Nephron (organoid): ENCODE measurements around the gene RAB31.

Experiments used
- H3K27ac Mint-ChIP-seq, 3 experiments: 2 replicates each; pipeline ENCODE4 v1.8.0; 2020; ENCODE audit warnings: mixed read lengths in 3 of 3, mild to moderate bottlenecking in 2 of 3, moderate library complexity in 1 of 3
- H3K27me3 Mint-ChIP-seq: 2 replicates; pipeline ENCODE4 v1.8.0; 2021; ENCODE audit warnings: low read depth, mild to moderate bottlenecking, moderate library complexity, mixed read lengths
- H3K36me3 Mint-ChIP-seq: 2 replicates; pipeline ENCODE4 v1.8.0; 2020; ENCODE audit warnings: low read depth, mixed read lengths
- H3K4me1 Mint-ChIP-seq: 2 replicates; pipeline ENCODE4 v1.8.0; 2020; ENCODE audit warnings: mixed read lengths
- H3K4me3 Mint-ChIP-seq, 3 experiments: 2 replicates each; pipeline ENCODE4 v1.8.0; 2020; ENCODE audit warnings: mild to moderate bottlenecking in 3 of 3, mixed read lengths in 3 of 3, moderate library complexity in 2 of 3
- H3K9me3 Mint-ChIP-seq: 2 replicates; pipeline ENCODE4 v1.8.0; 2020; ENCODE audit warnings: mixed read lengths
- TF ChIP-seq, protein P1 (sequence below), 3 experiments: fragments of 200-600 bp; sonication (generic); IDR thresholded peaks; one replicate each; pipeline ENCODE4 v1.5.0; 2021; ENCODE audit warnings: antibody characterized with exemption in 3 of 3; ENCODE audit not compliant: unreplicated experiment in 3 of 3

Gene RAB31

DNA sequence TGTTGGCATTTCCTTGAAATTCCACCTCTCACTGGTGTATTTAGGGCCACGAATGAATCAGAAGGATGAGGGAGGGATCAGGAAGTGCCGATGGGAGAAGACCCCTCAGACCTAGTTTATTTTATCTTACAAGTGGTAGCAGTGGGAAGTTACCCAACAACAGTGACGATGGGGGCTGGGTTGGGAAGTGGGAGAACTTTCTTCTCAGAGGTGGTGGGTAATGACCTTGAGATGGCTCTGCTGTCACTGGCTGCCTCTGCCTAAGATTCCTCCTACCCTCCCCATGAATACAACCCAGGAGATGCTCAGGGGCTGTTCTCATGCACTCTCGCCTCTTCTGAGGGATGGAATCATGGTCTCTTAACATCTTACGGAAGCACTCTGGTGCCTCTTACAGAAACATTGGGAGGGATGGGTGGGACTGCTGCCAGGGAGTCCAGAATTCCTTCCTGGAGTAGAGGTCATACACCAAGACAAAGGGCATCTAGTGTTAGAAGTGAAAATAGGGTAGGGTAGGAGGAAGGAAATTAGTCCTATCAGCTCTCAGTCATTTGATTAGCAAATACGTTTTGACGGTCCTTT lies 119.2 kb downstream of the RAB31 start:
- TF ChIP-seq, protein P1, sequence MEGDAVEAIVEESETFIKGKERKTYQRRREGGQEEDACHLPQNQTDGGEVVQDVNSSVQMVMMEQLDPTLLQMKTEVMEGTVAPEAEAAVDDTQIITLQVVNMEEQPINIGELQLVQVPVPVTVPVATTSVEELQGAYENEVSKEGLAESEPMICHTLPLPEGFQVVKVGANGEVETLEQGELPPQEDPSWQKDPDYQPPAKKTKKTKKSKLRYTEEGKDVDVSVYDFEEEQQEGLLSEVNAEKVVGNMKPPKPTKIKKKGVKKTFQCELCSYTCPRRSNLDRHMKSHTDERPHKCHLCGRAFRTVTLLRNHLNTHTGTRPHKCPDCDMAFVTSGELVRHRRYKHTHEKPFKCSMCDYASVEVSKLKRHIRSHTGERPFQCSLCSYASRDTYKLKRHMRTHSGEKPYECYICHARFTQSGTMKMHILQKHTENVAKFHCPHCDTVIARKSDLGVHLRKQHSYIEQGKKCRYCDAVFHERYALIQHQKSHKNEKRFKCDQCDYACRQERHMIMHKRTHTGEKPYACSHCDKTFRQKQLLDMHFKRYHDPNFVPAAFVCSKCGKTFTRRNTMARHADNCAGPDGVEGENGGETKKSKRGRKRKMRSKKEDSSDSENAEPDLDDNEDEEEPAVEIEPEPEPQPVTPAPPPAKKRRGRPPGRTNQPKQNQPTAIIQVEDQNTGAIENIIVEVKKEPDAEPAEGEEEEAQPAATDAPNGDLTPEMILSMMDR (IDR thresholded peaks at IDR 0.05; ENCODE audit: unreplicated experiment in 3 of 3): no peak
- no peak overlapping the region for H3K4me3 Mint-ChIP-seq
- peaks cover 2% of the 10 kb centered on the region for H3K36me3 Mint-ChIP-seq
- no peaks in the 10 kb centered on the region for H3K9me3 Mint-ChIP-seq
- peaks cover 17% of the 10 kb centered on the region for H3K4me1 Mint-ChIP-seq
- no peak overlapping the region for H3K27ac Mint-ChIP-seq
- no peaks in the 10 kb centered on the region for H3K27me3 Mint-ChIP-seq

DNA sequence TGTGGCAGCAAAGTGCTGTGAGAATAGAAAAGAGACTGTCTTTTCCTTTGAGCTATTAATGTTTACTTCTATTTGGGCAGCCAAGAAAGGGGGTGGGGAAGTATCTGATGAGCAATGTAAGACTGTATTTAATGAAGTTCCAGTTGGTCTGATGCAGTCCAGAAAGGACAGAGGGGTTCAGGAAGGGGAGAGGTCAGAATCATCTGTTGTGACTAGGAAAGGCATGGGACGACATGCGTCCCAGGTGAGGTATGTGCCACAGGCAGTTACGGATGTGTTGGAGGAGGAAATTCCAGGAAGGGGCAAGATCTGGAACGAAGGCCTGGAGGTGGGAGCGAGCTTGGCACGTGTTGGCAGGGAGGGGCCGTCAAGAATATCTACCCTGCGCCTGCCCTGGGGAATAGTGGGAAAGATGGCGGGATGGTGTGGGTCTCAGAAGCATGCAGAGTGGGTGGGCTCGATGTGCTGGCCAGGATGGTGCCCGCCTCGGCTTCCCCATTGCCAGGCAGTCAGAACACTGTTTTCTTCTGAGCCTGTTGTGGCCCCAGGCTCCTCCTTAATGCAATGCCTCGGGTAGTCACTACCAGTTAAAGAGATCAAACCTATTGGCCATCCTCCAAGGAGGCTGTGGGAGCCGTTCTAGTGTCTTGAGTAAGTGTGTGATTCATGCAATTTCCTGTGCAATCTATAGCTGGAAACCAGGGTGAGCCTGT lies 119.8 kb downstream of the RAB31 start:
- Mint-ChIP-seq H3K27me3 (no peaks in the 10 kb centered on the region), H3K27ac (no peak overlapping the region), H3K4me3 (no peak overlapping the region), H3K4me1 (peaks cover 17% of the 10 kb centered on the region), H3K36me3 (peaks cover 5% of the 10 kb centered on the region), H3K9me3 (no peaks in the 10 kb centered on the region)
- TF ChIP-seq, protein P1 (IDR thresholded peaks at IDR 0.05; ENCODE audit: unreplicated experiment in 3 of 3): no peak

DNA sequence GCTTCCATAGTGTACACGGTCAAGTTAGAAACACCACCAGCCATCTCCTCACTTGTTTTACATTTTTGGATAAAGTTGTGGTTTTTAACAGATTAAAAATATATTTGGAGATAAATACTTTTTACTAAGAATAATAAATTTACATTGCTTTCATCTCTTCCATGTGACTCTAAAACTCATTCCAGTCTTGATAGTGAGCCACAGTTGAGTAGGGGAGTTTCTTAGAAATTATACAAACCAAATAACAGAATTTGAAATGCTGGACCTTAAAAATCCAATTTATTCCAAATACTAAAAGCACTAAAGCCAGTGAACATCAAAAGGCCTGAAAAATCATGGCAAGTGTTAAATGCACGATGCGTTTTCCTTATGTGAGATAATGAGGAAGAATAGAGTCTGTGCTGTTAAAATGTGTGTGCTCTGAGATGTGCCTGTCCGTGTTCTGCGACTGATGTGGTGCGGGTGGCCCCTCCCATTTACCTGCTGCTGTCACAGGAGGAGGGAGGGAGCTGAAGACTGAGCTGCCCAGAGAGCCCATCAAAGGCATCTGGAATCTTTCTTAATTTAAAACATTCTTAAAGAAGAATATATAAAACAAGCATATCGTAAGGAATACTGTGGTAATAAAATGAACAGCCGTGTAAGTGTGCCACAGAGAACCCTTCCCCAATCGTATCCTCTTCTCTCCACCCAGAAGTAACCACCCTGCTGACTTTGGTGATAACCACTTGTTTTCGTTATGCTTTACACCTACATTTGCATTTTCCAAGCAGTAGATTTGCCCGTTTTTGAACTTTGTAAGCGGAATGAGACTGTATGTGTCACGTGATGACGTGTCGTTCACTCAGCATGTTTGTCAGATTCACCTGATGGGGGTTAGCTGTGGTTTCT lies 120.7 kb downstream of the RAB31 start:
- TF ChIP-seq, protein P1 (IDR thresholded peaks at IDR 0.05; ENCODE audit: unreplicated experiment in 3 of 3): no peak
- Mint-ChIP-seq H3K4me1 (peaks cover 21% of the 10 kb centered on the region), H3K4me3 (no peak overlapping the region), H3K9me3 (no peaks in the 10 kb centered on the region), H3K27ac (no peak overlapping the region), H3K27me3 (no peaks in the 10 kb centered on the region), H3K36me3 (peaks cover 5% of the 10 kb centered on the region)

DNA sequence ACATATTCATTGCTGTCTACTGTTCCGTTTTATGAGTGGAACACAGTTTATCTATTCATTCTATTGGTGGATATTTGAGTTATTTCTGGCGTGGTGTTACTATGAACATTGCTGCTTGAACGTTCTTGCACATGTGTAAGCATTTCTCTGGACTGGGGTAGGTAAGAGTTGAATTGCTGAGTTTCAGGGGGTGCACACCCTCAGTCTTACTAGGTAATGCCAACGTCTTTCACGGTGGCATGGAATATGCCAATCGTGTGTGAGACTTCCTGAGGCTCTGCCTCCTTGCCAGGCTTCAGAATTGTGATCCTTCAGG lies 121.3 kb downstream of the RAB31 start:
- no peaks in the 10 kb centered on the region for H3K9me3 Mint-ChIP-seq
- no peaks in the 10 kb centered on the region for H3K27me3 Mint-ChIP-seq
- H3K36me3 Mint-ChIP-seq: peaks cover 5% of the 10 kb centered on the region
- H3K4me1 Mint-ChIP-seq: peaks cover 21% of the 10 kb centered on the region
- no peak overlapping the region for H3K27ac Mint-ChIP-seq
- TF ChIP-seq, protein P1 (IDR thresholded peaks at IDR 0.05; ENCODE audit: unreplicated experiment in 3 of 3): no peak
- no peak overlapping the region for H3K4me3 Mint-ChIP-seq

DNA sequence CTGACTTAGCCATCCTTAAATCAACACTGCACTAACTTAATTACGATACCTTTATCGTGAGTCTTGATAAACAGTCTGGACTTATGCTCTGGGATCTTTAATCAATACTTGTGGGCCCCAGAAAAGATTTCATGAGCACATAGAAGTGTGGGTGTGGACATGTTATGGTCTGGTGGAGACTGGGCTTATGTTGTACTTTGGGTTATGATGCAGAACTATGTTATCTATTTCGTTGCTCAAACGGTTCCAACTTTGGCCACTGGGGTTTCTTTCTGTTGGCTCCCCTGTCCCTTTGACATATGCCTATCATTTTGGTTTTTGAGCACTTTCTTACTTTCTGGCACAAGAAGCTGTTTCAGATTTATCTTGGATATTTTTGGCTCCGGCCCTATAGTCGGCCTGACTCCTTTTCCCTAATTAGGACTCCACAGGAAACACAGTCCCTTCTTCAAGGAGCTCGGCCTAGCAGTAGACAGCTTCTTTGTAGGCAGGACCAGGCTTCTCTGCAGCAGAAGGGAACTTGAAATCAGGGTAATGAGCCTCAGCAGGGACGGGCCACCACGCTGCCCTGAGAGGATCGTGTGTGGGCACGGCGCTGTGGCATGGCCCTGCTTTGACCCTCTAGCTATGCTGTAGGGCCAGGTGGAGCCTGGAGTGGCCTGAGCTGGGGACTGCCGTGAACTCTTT lies 123.1 kb downstream of the RAB31 start:
- TF ChIP-seq, protein P1 (IDR thresholded peaks at IDR 0.05; ENCODE audit: unreplicated experiment in 3 of 3): peak in 2 of 3 experiments; percentile 11 to 25
- Mint-ChIP-seq H3K27ac (peak overlapping the region in 2 of 3 experiments; percentile 1 to 23), H3K36me3 (peaks cover 5% of the 10 kb centered on the region), H3K4me3 (no peak overlapping the region), H3K9me3 (no peaks in the 10 kb centered on the region), H3K27me3 (no peaks in the 10 kb centered on the region), H3K4me1 (peaks cover 30% of the 10 kb centered on the region)
